Mesothelial cell of epicardium (in vitro differentiated cells): ENCODE results near the gene SNAPC1. TPM values are rescaled to one million over a fixed set of nuclear protein-coding genes. Genes with fewer than 3 reads are reported as not detected.

ENCODE experiments used
- DNase-seq, 2 experiments: peaks; one replicate each; pipeline ENCODE4 v3.0.0; 2021; ENCODE audit warnings: low spot score in 2 of 2; ENCODE audit not compliant: unreplicated experiment in 2 of 2
- H3K27ac Mint-ChIP-seq: 2 replicates; pipeline ENCODE4 v1.8.0; 2021; ENCODE audit warnings: mixed read lengths
- H3K27me3 Mint-ChIP-seq: 2 replicates; pipeline ENCODE4 v1.8.0; 2021; ENCODE audit warnings: low read depth, mixed read lengths
- H3K36me3 Mint-ChIP-seq: 2 replicates; pipeline ENCODE4 v1.8.0; 2021; ENCODE audit warnings: mixed read lengths
- H3K4me1 Mint-ChIP-seq: 2 replicates; pipeline ENCODE4 v1.8.0; 2021; ENCODE audit warnings: mixed read lengths
- H3K4me3 Mint-ChIP-seq: 2 replicates; pipeline ENCODE4 v1.8.0; 2021; ENCODE audit warnings: mild to moderate bottlenecking, moderate library complexity, mixed read lengths
- H3K9me3 Mint-ChIP-seq: 2 replicates; pipeline ENCODE4 v1.8.0; 2021; ENCODE audit warnings: mixed read lengths
- CTCF ChIP-seq: fragments of 200-600 bp; sonication (generic); IDR thresholded peaks from one replicate; pipeline ENCODE4 v1.5.0; 2021; ENCODE audit warnings: antibody characterized with exemption; ENCODE audit not compliant: unreplicated experiment
- total RNA-seq: library from RNA; stranded (reverse); gene quantifications from 3 replicates; pipeline ENCODE4 v1.2.1, GENCODE V29; 2021

The SNAPC1 gene
- total RNA-seq, 1 donor from 2014 or later = 6.2 TPM

- Mint-ChIP-seq H3K4me3 (no peak overlapping the region), H3K27ac (no peak overlapping the region)
Measured at GRCh38 chr14:61746881-61747280, 15.3 kb upstream of the SNAPC1 start.

GRCh38 chr14:61747342-61747741 is 14.9 kb upstream of the SNAPC1 start:
- Mint-ChIP-seq H3K36me3 (peaks cover 27% of the 10 kb centered on the region), H3K27me3 (no peaks in the 10 kb centered on the region), H3K4me3 (no peak overlapping the region), H3K9me3 (no peaks in the 10 kb centered on the region), H3K27ac (no peak overlapping the region), H3K4me1 (peaks cover 5% of the 10 kb centered on the region)
- no peak for DNase-seq
- TF ChIP-seq CTCF = no peak

More at GRCh38 chr14:61746881-61747280, 15.3 kb upstream of the SNAPC1 start:
- Mint-ChIP-seq H3K9me3 (no peaks in the 10 kb centered on the region), H3K27me3 (no peaks in the 10 kb centered on the region), H3K4me1 (peaks cover 3% of the 10 kb centered on the region), H3K36me3 (peaks cover 30% of the 10 kb centered on the region)
- no peak for DNase-seq
- no peak for TF ChIP-seq CTCF

GRCh38 chr14:61749264-61749663 is 13.0 kb upstream of the SNAPC1 start:
- H3K27ac Mint-ChIP-seq = no peak overlapping the region
- no peak overlapping the region for H3K4me3 Mint-ChIP-seq
- no peaks in the 10 kb centered on the region for H3K27me3 Mint-ChIP-seq
- no peaks in the 10 kb centered on the region for H3K9me3 Mint-ChIP-seq
- H3K36me3 Mint-ChIP-seq = peaks cover 24% of the 10 kb centered on the region
- no peak for DNase-seq
- H3K4me1 Mint-ChIP-seq = peaks cover 7% of the 10 kb centered on the region
- no peak for TF ChIP-seq CTCF

- no peak for TF ChIP-seq CTCF
- no peaks in the 10 kb centered on the region for H3K9me3 Mint-ChIP-seq
- H3K27me3 Mint-ChIP-seq = no peaks in the 10 kb centered on the region
- H3K36me3 Mint-ChIP-seq = peaks cover 22% of the 10 kb centered on the region
- DNase-seq = no peak
- H3K27ac Mint-ChIP-seq = no peak overlapping the region
- H3K4me1 Mint-ChIP-seq = peaks cover 7% of the 10 kb centered on the region
- peak overlapping the region; percentile 6 for H3K4me3 Mint-ChIP-seq
Measured at GRCh38 chr14:61749867-61750266, 12.4 kb upstream of the SNAPC1 start.

GRCh38 chr14:61750708-61751474 is 11.3 kb upstream of the SNAPC1 start:
- Mint-ChIP-seq H3K4me1 (peaks cover 7% of the 10 kb centered on the region), H3K27me3 (no peaks in the 10 kb centered on the region), H3K4me3 (peak overlapping the region; percentile 61), H3K27ac (peak overlapping the region; percentile 77), H3K9me3 (no peaks in the 10 kb centered on the region), H3K36me3 (peaks cover 15% of the 10 kb centered on the region)
- no peak for TF ChIP-seq CTCF
- peak in 1 of 2 experiments; percentile 43 for DNase-seq
